Mucosa of descending colon (tissue), 3 donors: ENCODE results near the gene TMEM130. TPM values are rescaled to one million over a fixed set of nuclear protein-coding genes. Genes with fewer than 3 reads are reported as not detected.

Experiments used
- ATAC-seq: fragments of 200-7000 bp; cut with Tn5 transposase; one replicate; pipeline ENCODE4 v1.9.1; 2020; ENCODE audit warnings: mild to moderate bottlenecking, moderate library complexity
- DNase-seq, 3 donors: peaks; one replicate each; pipeline ENCODE4 v3.0.0-alpha.2; 2020
- H3K36me3 ChIP-seq: fragments of 200-600 bp; one replicate; pipeline ENCODE4 v1.8.0; 2021; ENCODE audit warnings: low read depth, mild to moderate bottlenecking
- H3K4me1 ChIP-seq: fragments of 200-600 bp; one replicate; pipeline ENCODE4 v1.8.0; 2021; ENCODE audit warnings: low read depth, mild to moderate bottlenecking
- H3K4me3 ChIP-seq: fragments of 200-600 bp; one replicate; pipeline ENCODE4 v1.8.0; 2021; ENCODE audit warnings: mild to moderate bottlenecking
- H3K9me3 ChIP-seq: fragments of 200-600 bp; one replicate; pipeline ENCODE4 v1.8.0; 2021; ENCODE audit warnings: mild to moderate bottlenecking
- intact Hi-C, 2 donors: fragments of 100-400 bp; cut with DNase I in 1 of 2; cut with micrococcal nuclease in 1 of 2; formaldehyde crosslinking; loops; one replicate each; pipeline versions ENCODE4 v1.11.0 to v1.11.1; 2022; cut with DNase I, micrococcal nuclease
- total RNA-seq, 3 donors: library from RNA; stranded (reverse); fragmentation: NEBNext Ultra II Directional in 2 of 3; extraction: Animal tissue kit (Norgen Biotek cat#: 25700) in 2 of 3; gene quantifications; one replicate each; pipeline versions ENCODE4 v1.2.1 to v1.2.4, GENCODE V29; 2021 to 2023
- TF ChIP-seq, protein P1 (sequence below): fragments of 200-600 bp; IDR thresholded peaks from one replicate; pipeline ENCODE4 v1.8.0; 2022; ENCODE audit warnings: antibody characterized with exemption, mild to moderate bottlenecking
- donor health status: DM: no; HTN: no; CAD: no; lungs with moderate emphysema.
- donor health status: DM: no; HTN: no; CAD: no.
- donor health status: DM: no; HTN: yes; CAD: no.

The TMEM130 gene
- total RNA-seq, 3 donors from 2014 or later = 0.22 to 5.4 (median 0.38) TPM

- intact Hi-C loops = no loop called here
- TF ChIP-seq, protein P1, sequence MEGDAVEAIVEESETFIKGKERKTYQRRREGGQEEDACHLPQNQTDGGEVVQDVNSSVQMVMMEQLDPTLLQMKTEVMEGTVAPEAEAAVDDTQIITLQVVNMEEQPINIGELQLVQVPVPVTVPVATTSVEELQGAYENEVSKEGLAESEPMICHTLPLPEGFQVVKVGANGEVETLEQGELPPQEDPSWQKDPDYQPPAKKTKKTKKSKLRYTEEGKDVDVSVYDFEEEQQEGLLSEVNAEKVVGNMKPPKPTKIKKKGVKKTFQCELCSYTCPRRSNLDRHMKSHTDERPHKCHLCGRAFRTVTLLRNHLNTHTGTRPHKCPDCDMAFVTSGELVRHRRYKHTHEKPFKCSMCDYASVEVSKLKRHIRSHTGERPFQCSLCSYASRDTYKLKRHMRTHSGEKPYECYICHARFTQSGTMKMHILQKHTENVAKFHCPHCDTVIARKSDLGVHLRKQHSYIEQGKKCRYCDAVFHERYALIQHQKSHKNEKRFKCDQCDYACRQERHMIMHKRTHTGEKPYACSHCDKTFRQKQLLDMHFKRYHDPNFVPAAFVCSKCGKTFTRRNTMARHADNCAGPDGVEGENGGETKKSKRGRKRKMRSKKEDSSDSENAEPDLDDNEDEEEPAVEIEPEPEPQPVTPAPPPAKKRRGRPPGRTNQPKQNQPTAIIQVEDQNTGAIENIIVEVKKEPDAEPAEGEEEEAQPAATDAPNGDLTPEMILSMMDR = no peak
- no peaks in the 10 kb centered on the region for H3K9me3 ChIP-seq
- H3K4me1 ChIP-seq = peaks cover 3% of the 10 kb centered on the region
- H3K36me3 ChIP-seq = no peaks in the 10 kb centered on the region
- H3K4me3 ChIP-seq = no peak overlapping the region
- no peak for DNase-seq
- ATAC-seq = no peak
Observed at GRCh38 chr7:98870807-98871491, 1.1 kb upstream of the TMEM130 start.

GRCh38 chr7:98870121-98870651 is 372 bp upstream of the TMEM130 start:
- intact Hi-C loops = no loop called here
- H3K4me3 ChIP-seq = no peak overlapping the region
- TF ChIP-seq, protein P1 = no peak
- H3K36me3 ChIP-seq = no peaks in the 10 kb centered on the region
- no peaks in the 10 kb centered on the region for H3K9me3 ChIP-seq
- DNase-seq = peak in 2 of 3 donors; percentile 37 to 65
- peaks cover 3% of the 10 kb centered on the region for H3K4me1 ChIP-seq
- peak; percentile 56 for ATAC-seq

DNA sequence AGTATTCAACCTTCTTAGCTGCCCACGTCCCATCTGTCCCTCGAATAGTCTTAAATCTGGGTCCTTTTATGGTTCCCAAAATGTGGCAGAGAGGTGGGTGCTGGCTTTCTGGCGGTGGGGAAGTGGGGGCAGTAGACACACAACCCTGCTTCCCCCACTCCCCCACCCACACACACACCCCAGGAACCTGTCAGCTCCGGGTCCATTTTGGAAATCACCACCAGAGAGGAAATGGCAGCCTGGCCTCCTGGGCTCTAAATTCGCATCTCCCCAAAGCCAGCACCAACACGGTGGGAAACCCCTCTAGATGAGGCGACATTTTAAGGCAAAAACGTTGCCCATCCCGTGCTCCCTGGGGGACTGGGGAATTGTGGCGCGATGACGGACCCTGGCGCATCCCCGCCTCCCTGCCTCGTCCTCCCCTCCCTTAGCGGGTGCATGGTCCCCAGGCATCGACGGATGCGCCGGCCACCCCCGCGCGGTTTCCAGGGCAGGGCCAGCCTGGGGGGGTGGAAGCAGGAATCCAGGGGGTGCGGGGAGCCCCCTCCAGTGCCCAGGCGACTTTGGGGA is 702 bp downstream of the TMEM130 start:
- ATAC-seq (no peak), DNase-seq (peak in 1 of 3 donors; percentile 33)
- Histone ChIP-seq H3K4me1 (peaks cover 3% of the 10 kb centered on the region), H3K9me3 (no peaks in the 10 kb centered on the region), H3K4me3 (no peak overlapping the region), H3K36me3 (no peaks in the 10 kb centered on the region)
- TF ChIP-seq, protein P1 = no peak
- intact Hi-C loops = no loop called here

- no peaks in the 10 kb centered on the region for H3K9me3 ChIP-seq
- DNase-seq (no peak), ATAC-seq (no peak)
- intact Hi-C loops = no loop called here
- peaks cover 3% of the 10 kb centered on the region for H3K4me1 ChIP-seq
- no peaks in the 10 kb centered on the region for H3K36me3 ChIP-seq
- TF ChIP-seq, protein P1 = no peak
- H3K4me3 ChIP-seq = no peak overlapping the region
Observed at GRCh38 chr7:98868450-98868849, 1.4 kb downstream of the TMEM130 start.

DNA sequence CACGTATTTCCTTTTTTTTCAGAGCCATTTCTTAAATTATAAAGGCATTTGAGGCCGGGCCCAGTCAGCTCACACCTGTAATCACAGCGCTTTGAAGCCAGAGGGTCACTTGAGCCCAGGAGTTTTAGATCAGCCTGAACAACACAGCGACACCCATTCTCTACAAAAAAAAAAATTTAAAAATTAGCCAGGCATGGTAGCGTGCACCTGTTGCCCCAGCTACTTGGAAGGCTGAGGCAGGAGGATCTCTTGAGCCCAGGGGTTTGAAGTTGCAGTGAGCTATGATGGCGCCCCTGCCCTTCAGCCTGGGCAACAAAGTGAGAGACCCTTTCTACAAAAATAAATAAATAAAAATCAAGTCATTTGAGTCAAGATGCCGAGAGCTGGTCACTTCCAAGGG is 3.0 kb downstream of the TMEM130 start:
- Histone ChIP-seq H3K4me3 (no peak overlapping the region), H3K9me3 (no peaks in the 10 kb centered on the region), H3K4me1 (peaks cover 3% of the 10 kb centered on the region), H3K36me3 (no peaks in the 10 kb centered on the region)
- TF ChIP-seq, protein P1 = no peak
- ATAC-seq (no peak), DNase-seq (peak in 1 of 3 donors; percentile 5)
- intact Hi-C loops = no loop called here
